K562 (cell line): ENCODE results near the gene C1orf216. TPM values are rescaled to one million over a fixed set of nuclear protein-coding genes. Genes with fewer than 3 reads are reported as not detected.

ENCODE experiments used
- ADNP ChIP-seq: fragments of 200-800 bp; sonication (Bioruptor generic); IDR thresholded peaks from 2 replicates; pipeline ENCODE4 v1.6.1; 2016; ENCODE audit warnings: missing genetic modification characterization, missing compliant biosample characterization
- CUX1 ChIP-seq: fragments of 200-800 bp; sonication (Bioruptor generic); IDR thresholded peaks from 2 replicates; pipeline ENCODE4 v1.6.1; 2016; ENCODE audit warnings: missing genetic modification characterization, missing compliant biosample characterization
- ESRRB ChIP-seq: fragments of 250-450 bp; sonication (Bioruptor Pico); IDR thresholded peaks from 2 replicates; pipeline ENCODE4 v1.5.0; 2020; ENCODE audit warnings: mild to moderate bottlenecking, moderate library complexity, borderline replicate concordance
- RBM25 ChIP-seq: fragments of 200-400 bp; formaldehyde crosslinking; IDR thresholded peaks from 2 replicates; pipeline ENCODE4 v1.6.1; 2018; ENCODE audit warnings: low read length, low read depth, moderate library complexity; ENCODE audit not compliant: severe bottlenecking
- ZNF318 ChIP-seq, 2 experiments: fragments of 450-650 bp; IDR thresholded peaks; 2 replicates each; pipeline ENCODE4 v1.6.1; 2016; ENCODE audit warnings: mild to moderate bottlenecking in 2 of 2, borderline replicate concordance in 1 of 2, low read depth in 1 of 2, moderate library complexity in 1 of 2
- polyA plus RNA-seq, 8 experiments: library from polyadenylated mRNA; depleted of rRNA in 4 of 8; stranded (reverse) in 5 of 8; unstranded in 3 of 8; fragments of >200 nt; fragmentation: Nextera tagmentation in 2 of 8; fragmentation: Illumina TruSeq in 1 of 8; extraction: Ambion mirVana in 2 of 8; extraction: Trizol in 1 of 8; gene quantifications; 2 replicates each; pipeline versions ENCODE4 v1.2.1 to v1.2.3, GENCODE V29; 2011 to 2014; ENCODE audit warnings: inconsistent platforms in 1 of 8, missing spikeins in 1 of 8
- total RNA-seq, 7 experiments: library from RNA; depleted of rRNA in 6 of 7; stranded (reverse); fragments of >200 nt in 6 of 7; fragmentation: Illumina TruSeq in 2 of 7; extraction: Trizol in 2 of 7; gene quantifications; 2 replicates each; pipeline versions ENCODE4 v1.2.1 to v1.2.3, GENCODE V29; 2011 to 2021; ENCODE audit warnings: low replicate concordance in 1 of 7

The C1orf216 gene
- total and polyA plus RNA-seq, 9 of the 15 experiments (the other 6 are each of a cell fraction or from before 2014, with no cell fraction given): 3.4 to 25.1 (median 15.0) TPM

GRCh38 chr1:35706846-35707600 is 11.7 kb downstream of the C1orf216 start (continued):
- no peak for TF ChIP-seq RBM25
- TF ChIP-seq ADNP: no peak
- no peak for TF ChIP-seq CUX1 (CRISPR knock-in tag)
- no peak for TF ChIP-seq ZNF318 (IDR thresholded peaks at IDR 0.05; ENCODE audit: borderline replicate concordance in 1 of 2, low read depth in 1 of 2)
- no peak for TF ChIP-seq ESRRB (CRISPR knock-in tag)
